Chondrocyte (in vitro differentiated cells): ENCODE measurements around the gene CRB2. TPM values are rescaled to one million over a fixed set of nuclear protein-coding genes. Genes with fewer than 3 reads are reported as not detected.

ENCODE experiments used
- DNase-seq: peaks from one replicate; pipeline ENCODE4 v3.0.0; 2021; ENCODE audit warnings: mixed read lengths, low spot score
- H3K27ac Mint-ChIP-seq: one replicate; pipeline ENCODE4 v1.8.0; 2021; ENCODE audit warnings: mild to moderate bottlenecking, moderate library complexity, mixed read lengths; ENCODE audit not compliant: unreplicated experiment
- H3K27me3 Mint-ChIP-seq: 2 replicates; pipeline ENCODE4 v1.8.0; 2021; ENCODE audit warnings: low read depth, mixed read lengths
- H3K36me3 Mint-ChIP-seq: 2 replicates; pipeline ENCODE4 v1.8.0; 2021; ENCODE audit warnings: low read depth, mixed read lengths
- H3K4me1 Mint-ChIP-seq: 2 replicates; pipeline ENCODE4 v1.8.0; 2021; ENCODE audit warnings: low read depth, mild to moderate bottlenecking, mixed read lengths
- H3K4me3 Mint-ChIP-seq: one replicate; pipeline ENCODE4 v1.8.0; 2021; ENCODE audit warnings: mild to moderate bottlenecking, moderate library complexity, mixed read lengths; ENCODE audit not compliant: unreplicated experiment
- H3K9me3 Mint-ChIP-seq: 2 replicates; pipeline ENCODE4 v1.8.0; 2021; ENCODE audit warnings: low read depth, mixed read lengths
- CTCF ChIP-seq: fragments of 200-600 bp; sonication (generic); IDR thresholded peaks from 2 replicates; pipeline ENCODE4 v1.5.0; 2021; ENCODE audit warnings: antibody characterized with exemption, mild to moderate bottlenecking, moderate library complexity
- total RNA-seq: library from RNA; stranded (reverse); gene quantifications from 3 replicates; pipeline ENCODE4 v1.2.1, GENCODE V29; 2021

The CRB2 gene
- total RNA-seq, 1 donor from 2014 or later: 0.07 TPM

GRCh38 chr9:123377211-123377971, 21.4 kb downstream of the CRB2 start:
- DNase-seq: no peak
- no peaks in the 10 kb centered on the region for H3K36me3 Mint-ChIP-seq
- TF ChIP-seq CTCF: no peak
- no peak overlapping the region for H3K27ac Mint-ChIP-seq
- peaks cover 4% of the 10 kb centered on the region for H3K27me3 Mint-ChIP-seq
- H3K9me3 Mint-ChIP-seq: no peaks in the 10 kb centered on the region
- H3K4me3 Mint-ChIP-seq: no peak overlapping the region
- H3K4me1 Mint-ChIP-seq: peaks cover 20% of the 10 kb centered on the region

GRCh38 chr9:123378025-123378424, 22.0 kb downstream of the CRB2 start:
- Mint-ChIP-seq H3K36me3 (no peaks in the 10 kb centered on the region), H3K27me3 (no peaks in the 10 kb centered on the region), H3K9me3 (no peaks in the 10 kb centered on the region), H3K27ac (no peak overlapping the region), H3K4me1 (peaks cover 17% of the 10 kb centered on the region), H3K4me3 (no peak overlapping the region)
- no peak for DNase-seq
- TF ChIP-seq CTCF: no peak

GRCh38 chr9:123378956-123379660, 23.1 kb downstream of the CRB2 start:
- no peaks in the 10 kb centered on the region for H3K27me3 Mint-ChIP-seq
- no peak overlapping the region for H3K4me3 Mint-ChIP-seq
- no peaks in the 10 kb centered on the region for H3K36me3 Mint-ChIP-seq
- no peak overlapping the region for H3K27ac Mint-ChIP-seq
- no peak for TF ChIP-seq CTCF
- peaks cover 13% of the 10 kb centered on the region for H3K4me1 Mint-ChIP-seq
- DNase-seq: no peak
- no peaks in the 10 kb centered on the region for H3K9me3 Mint-ChIP-seq

- Mint-ChIP-seq H3K27me3 (no peaks in the 10 kb centered on the region), H3K27ac (no peak overlapping the region), H3K4me1 (peaks cover 6% of the 10 kb centered on the region), H3K9me3 (no peaks in the 10 kb centered on the region), H3K36me3 (no peaks in the 10 kb centered on the region), H3K4me3 (no peak overlapping the region)
- TF ChIP-seq CTCF: no peak
- DNase-seq: no peak
These were observed 25.1 kb downstream of the CRB2 start for GRCh38 chr9:123380852-123381705.
